ENCODE data around the gene LSM3.

The LSM3 gene

DNA sequence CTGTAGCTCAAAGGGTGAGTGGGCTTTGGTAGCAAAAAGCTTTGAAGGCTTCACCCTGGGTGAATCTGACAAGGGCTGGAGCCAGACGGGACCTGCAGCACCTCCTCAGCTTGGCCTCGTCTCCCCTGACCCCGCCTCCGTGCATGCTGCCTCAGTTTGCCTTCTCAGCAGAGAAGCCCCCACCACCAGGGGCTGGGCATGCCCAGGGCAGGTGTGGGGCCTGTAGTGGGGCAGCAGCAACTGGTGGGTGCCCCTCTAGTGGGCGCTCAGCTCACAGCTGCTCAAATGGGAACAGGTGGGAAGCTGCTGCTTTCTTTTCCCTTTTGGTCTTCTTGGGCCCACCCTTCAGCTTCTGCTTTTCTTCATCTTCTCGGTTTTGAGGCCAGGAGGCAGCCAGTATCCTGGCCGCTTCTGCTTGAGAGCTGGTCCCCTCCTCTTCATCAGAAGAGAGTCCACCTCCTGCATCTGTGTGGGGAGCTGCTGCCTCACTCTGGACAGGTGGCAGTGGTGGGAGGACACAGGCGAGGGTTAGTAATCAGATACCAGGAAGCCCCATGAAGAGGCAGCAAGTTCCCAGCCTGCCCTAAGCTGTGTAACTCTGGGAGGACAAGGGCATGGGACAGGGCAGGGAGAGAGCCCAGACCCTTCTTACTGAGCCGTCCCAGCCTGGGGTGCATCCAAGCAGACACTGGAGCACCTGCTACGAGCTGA is 32.8 kb upstream of the LSM3 start:
- TF ChIP-seq, protein P1, sequence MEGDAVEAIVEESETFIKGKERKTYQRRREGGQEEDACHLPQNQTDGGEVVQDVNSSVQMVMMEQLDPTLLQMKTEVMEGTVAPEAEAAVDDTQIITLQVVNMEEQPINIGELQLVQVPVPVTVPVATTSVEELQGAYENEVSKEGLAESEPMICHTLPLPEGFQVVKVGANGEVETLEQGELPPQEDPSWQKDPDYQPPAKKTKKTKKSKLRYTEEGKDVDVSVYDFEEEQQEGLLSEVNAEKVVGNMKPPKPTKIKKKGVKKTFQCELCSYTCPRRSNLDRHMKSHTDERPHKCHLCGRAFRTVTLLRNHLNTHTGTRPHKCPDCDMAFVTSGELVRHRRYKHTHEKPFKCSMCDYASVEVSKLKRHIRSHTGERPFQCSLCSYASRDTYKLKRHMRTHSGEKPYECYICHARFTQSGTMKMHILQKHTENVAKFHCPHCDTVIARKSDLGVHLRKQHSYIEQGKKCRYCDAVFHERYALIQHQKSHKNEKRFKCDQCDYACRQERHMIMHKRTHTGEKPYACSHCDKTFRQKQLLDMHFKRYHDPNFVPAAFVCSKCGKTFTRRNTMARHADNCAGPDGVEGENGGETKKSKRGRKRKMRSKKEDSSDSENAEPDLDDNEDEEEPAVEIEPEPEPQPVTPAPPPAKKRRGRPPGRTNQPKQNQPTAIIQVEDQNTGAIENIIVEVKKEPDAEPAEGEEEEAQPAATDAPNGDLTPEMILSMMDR (IDR thresholded peaks at IDR 0.05; ENCODE audit: extremely low read depth, insufficient read depth, missing control alignments): no peak
- no peak for DNase-seq (ENCODE audit: low spot score)
- in situ Hi-C loops (cut with MboI; ENCODE audit: low pct_unique_long_range_greater_than_20kb, low sequenced_read_pairs, unreplicated experiment): no loop called here

DNA sequence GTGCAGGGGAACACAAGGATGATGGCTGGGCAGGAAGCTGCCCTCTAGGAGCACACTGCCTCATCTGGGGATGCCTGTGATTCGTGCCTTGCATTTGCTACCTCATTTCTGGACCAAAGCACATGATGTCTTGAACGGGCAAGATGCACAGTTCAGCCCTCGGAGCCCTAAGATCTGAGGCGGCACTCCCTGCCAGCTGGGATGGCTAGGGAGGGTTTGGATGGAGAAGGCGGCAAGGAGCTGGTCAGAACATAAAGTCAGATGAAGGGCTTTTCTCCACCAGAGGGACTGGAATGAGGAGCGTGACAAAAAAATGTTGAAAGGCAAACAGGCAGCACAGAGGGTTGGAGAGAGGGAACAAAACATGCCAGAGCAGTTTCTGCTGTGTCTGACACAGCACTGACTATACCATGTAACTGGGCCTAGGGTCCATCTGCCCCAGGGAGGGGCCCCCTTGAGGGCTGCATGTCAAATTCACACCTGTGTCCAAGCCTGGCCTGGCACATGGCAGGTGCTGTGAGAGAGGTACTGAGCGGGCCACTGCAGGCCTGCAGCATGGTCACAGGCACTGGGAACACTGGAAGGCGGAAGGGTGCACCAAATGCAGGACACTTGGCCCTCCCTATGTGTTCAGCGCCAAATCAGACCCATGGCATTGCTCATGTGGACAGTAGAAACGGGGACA is 32.1 kb upstream of the LSM3 start:
- in situ Hi-C loops (cut with MboI; ENCODE audit: low pct_unique_long_range_greater_than_20kb, low sequenced_read_pairs, unreplicated experiment): no loop called here
- TF ChIP-seq, protein P1 (IDR thresholded peaks at IDR 0.05; ENCODE audit: extremely low read depth, insufficient read depth, missing control alignments): no peak
- DNase-seq (ENCODE audit: low spot score): no peak

DNA sequence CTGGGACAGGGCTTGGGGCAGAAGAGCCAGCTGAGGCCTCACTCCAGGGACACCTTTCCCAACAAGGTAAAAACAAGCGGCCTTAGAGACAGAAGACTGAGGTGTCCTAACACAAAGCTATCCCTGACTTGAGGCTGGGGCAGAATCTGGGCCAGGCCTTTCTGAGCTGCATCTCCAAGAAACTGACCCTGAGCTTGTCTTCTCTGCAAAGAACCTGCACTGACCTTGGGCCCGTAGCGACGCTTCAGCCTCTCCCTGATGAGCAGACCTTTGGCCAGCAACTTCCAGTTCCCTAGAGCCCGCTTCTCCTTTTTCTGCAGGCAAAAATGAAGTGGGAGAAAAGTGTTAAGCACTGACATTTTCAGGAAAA is 31.6 kb upstream of the LSM3 start:
- no peak for DNase-seq (ENCODE audit: low spot score)
- in situ Hi-C loops (cut with MboI; ENCODE audit: low pct_unique_long_range_greater_than_20kb, low sequenced_read_pairs, unreplicated experiment): no loop called here
- TF ChIP-seq, protein P1 (IDR thresholded peaks at IDR 0.05; ENCODE audit: extremely low read depth, insufficient read depth, missing control alignments): no peak

DNA sequence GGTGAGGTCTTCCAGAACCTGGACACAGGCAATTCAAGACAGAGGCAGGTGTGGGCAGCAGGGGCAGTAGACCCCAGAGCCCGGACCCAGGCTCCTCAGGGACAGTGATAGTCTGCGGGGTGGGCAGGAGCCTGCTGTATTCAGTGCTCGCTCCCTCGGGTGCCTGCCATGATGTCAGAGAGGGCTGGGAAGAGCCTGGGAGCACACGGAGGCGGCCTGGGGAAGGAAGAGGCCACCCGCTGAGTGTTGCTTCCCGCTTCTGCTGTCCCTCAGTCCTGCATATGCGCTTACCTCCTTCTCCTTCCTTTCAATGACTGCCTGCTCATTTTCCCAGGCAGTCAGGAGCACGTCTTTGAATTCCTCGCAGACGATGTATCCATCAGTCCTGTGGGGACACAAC is 31.0 kb upstream of the LSM3 start:
- in situ Hi-C loops (cut with MboI; ENCODE audit: low pct_unique_long_range_greater_than_20kb, low sequenced_read_pairs, unreplicated experiment): no loop called here
- TF ChIP-seq, protein P1 (IDR thresholded peaks at IDR 0.05; ENCODE audit: extremely low read depth, insufficient read depth, missing control alignments): no peak
- DNase-seq (ENCODE audit: low spot score): no peak

DNA sequence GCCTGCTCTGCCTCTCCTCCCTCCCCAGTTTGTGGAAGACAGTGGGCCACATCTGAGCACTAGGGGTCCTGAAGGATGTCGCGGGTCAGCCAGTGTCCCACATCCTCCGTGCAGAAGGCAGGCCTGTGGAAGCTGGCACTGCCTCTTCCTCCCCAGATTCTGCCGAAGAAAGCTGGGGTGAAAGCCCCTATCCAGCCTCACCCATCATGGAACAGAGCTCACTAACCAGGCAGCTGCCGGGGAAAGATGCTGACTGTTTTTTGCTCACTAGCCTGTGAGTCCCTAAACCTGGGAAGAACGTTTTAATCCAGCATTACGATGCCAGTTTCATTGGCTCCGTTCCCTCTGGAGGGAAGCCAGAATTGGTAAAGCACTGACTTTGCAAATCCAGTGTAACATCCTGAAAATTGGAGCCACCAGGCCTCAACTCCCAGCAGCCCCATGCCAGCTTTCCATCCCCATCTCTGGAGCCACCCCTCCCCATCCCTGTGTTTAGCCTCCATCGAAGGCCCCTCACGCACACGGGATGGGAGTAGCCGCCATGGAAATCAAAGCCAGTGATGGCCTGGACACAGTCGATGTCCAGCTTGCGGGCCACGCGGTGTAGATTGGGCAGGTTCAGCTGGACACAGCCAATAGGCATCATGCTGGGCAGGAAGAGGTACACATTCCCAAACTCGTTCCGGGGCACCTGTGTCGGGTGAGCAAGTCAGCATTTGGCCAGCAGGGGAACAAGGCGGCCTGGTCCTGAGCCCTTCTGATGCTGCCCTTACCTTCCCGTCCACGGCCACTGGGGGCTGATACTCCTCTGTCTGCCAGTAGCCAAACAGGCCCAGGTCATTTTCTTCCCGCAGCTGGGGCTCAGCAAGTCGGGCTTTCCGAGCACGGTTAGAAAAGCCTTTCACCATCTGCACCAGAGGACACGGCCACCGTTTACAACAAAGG is 30.3 kb upstream of the LSM3 start:
- TF ChIP-seq, protein P1 (IDR thresholded peaks at IDR 0.05; ENCODE audit: extremely low read depth, insufficient read depth, missing control alignments): no peak
- DNase-seq (ENCODE audit: low spot score): no peak
- in situ Hi-C loops (cut with MboI; ENCODE audit: low pct_unique_long_range_greater_than_20kb, low sequenced_read_pairs, unreplicated experiment): no loop called here

DNA sequence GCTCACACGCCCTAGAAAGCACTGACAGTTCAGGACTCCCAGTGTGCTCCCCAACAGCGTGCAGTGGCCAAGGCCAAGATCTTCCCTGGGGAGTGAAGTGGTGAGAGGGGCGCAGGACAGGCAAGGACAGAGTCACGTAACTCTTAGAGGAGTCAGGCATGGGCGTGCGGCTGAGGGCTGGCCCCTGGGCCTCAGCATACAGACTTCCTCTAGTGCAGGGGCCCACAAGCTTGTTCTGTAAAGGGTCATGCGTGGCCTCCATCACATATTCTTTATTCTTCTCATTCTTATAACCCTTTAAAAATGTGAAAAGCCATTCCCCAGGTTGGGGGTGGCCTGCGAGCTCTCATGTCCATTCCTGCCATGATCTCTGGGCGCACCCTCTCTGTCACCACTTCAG is 28.5 kb upstream of the LSM3 start:
- TF ChIP-seq, protein P1 (IDR thresholded peaks at IDR 0.05; ENCODE audit: extremely low read depth, insufficient read depth, missing control alignments): no peak
- in situ Hi-C loops (cut with MboI; ENCODE audit: low pct_unique_long_range_greater_than_20kb, low sequenced_read_pairs, unreplicated experiment): no loop called here
- DNase-seq (ENCODE audit: low spot score): no peak
